HepG2 (cell line): ENCODE measurements around the gene PNPLA8.

Source experiments
- ARNT ChIP-seq: fragments of 450-650 bp; IDR thresholded peaks from 2 replicates; pipeline ENCODE4 v1.6.1; 2017
- CTCF ChIP-seq: sonication (generic); formaldehyde crosslinking; IDR thresholded peaks from 2 replicates; pipeline ENCODE4 v1.5.0; 2020; ENCODE audit warnings: mild to moderate bottlenecking, missing genetic modification reagents, moderate library complexity
- DPF2 ChIP-seq: sonication (generic); formaldehyde crosslinking; IDR thresholded peaks from 2 replicates; pipeline ENCODE4 v1.4.0; 2020; ENCODE audit warnings: mild to moderate bottlenecking, low read depth, missing genetic modification reagents, borderline replicate concordance
- EP300 ChIP-seq, 3 experiments: sonication (generic) in 1 of 3; formaldehyde crosslinking in 1 of 3; IDR thresholded peaks; 2 replicates each; pipeline versions ENCODE4 v1.5.1 to v1.6.1; 2011 to 2020; ENCODE audit warnings: low read depth in 2 of 3, low read length in 2 of 3, borderline replicate concordance in 1 of 3, improper control_type of control experiment in 1 of 3, mild to moderate bottlenecking in 1 of 3, missing genetic modification reagents in 1 of 3, moderate library complexity in 1 of 3
- ETS1 ChIP-seq: sonication (generic); formaldehyde crosslinking; IDR thresholded peaks from 2 replicates; pipeline ENCODE4 v1.4.0; 2020; ENCODE audit warnings: missing genetic modification reagents
- FOSL1 ChIP-seq: sonication (generic); formaldehyde crosslinking; IDR thresholded peaks from 2 replicates; pipeline ENCODE4 v1.9.0; 2021; ENCODE audit warnings: missing genetic modification reagents, borderline replicate concordance
- PHB2 ChIP-seq: fragments of 450-650 bp; IDR thresholded peaks from 2 replicates; pipeline ENCODE4 v1.6.1; 2018; ENCODE audit not compliant: partially characterized antibody
- ZNF331 ChIP-seq: sonication (generic); formaldehyde crosslinking; IDR thresholded peaks from 2 replicates; pipeline ENCODE4 v1.4.0; 2020; ENCODE audit warnings: missing genetic modification reagents

GRCh38 chr7:108441392-108441955 lies 84.5 kb downstream of the PNPLA8 start:
- TF ChIP-seq PHB2 = no peak
- TF ChIP-seq ARNT = no peak
- TF ChIP-seq ZNF331 (CRISPR knock-in tag) = no peak
- TF ChIP-seq CTCF (CRISPR knock-in tag) = no peak
- no peak for TF ChIP-seq FOSL1 (CRISPR knock-in tag)
- TF ChIP-seq DPF2 (CRISPR knock-in tag) = no peak
- TF ChIP-seq ETS1 (CRISPR knock-in tag) = no peak
- TF ChIP-seq EP300 (IDR thresholded peaks at IDR 0.05; ENCODE audit: low read depth in 2 of 2, low read length in 2 of 2) = no peak
- TF ChIP-seq EP300 (CRISPR knock-in tag; IDR thresholded peaks at IDR 0.05; ENCODE audit: borderline replicate concordance) = no peak
